Measurements from ENCODE around the gene SYN1.

SYN1 gene

GRCh38 chrX:47571215-47571614 lies 48.4 kb downstream of the SYN1 start:
- DNase-seq, result no peak

DNA sequence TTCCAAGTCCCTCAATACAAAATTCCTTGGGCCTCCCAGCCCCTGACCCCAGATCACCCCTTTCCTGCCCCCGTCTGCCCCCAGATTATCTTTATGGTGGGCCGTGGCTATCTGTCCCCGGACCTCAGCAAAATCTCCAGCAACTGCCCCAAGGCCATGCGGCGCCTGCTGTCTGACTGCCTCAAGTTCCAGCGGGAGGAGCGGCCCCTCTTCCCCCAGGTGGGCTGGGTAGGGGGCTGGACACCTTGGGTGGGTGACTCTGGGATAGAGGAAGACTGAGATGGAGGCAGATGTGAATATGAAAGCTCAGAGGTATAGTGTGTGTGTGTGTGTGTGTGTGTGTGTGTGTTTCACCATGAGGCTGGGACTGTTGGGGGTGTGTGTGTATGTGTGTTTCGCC lies 48.9 kb downstream of the SYN1 start:
- no peak for DNase-seq

DNA sequence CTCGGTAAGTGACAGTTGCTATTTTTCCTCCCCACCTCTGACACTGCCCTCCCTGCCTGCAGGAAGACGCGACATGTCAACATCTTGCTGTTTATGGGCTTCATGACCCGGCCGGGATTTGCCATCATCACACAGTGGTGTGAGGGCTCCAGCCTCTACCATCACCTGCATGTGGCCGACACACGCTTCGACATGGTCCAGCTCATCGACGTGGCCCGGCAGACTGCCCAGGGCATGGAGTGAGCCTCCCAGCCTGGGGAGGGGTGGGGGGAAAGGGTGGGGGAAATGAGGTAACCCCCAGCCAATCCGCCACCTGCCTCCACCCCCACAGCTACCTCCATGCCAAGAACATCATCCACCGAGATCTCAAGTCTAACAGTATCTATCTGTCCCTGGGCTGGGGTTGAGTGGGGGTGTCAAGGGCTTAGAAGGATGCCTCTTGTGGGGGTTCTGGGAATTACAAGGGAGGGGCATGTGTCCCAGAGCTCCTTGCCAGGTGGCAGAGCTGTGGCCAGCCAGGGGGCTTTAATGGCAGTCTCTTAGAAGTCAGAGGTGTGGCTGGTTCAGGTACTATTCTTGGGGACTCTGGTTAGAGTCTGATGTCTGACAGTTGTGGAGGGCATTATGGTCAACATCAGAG lies 50.9 kb downstream of the SYN1 start:
- peak; percentile 28 for DNase-seq

GRCh38 chrX:47566841-47567240 lies 52.8 kb downstream of the SYN1 start:
- no peak for DNase-seq

DNA sequence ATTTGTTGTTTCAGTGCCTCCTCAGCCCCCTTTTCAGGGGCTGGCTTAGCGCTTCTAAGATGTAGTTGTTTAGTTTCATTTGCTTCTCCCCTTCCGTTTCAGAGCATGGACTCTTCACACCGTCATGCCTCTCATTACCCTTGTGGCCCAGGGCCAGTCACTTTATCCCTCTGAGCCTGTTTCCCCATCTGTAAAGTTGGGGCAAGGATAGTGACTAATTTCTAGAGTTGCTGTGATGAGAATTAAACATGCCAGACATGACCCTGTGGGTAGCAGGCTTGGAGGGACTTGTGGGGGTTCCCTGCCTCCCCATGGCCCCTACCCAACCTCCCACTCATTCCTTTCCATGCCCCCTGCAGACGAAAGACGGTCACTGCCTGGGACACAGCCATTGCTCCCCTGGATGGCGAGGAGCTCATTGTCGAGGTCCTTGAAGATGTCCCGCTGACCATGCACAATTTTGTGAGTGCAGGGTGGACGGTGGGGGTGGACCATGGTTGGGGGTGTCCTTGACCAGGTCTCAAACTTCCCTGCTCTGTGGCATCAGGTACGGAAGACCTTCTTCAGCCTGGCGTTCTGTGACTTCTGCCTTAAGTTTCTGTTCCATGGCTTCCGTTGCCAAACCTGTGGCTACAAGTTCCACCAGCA lies 55.1 kb downstream of the SYN1 start:
- no peak for DNase-seq

GRCh38 chrX:47563801-47564315 lies 55.8 kb downstream of the SYN1 start:
- peak; percentile 13 for DNase-seq

- peak; percentile 35 for DNase-seq
Measured at GRCh38 chrX:47562615-47563243, 56.9 kb downstream of the SYN1 start.

DNA sequence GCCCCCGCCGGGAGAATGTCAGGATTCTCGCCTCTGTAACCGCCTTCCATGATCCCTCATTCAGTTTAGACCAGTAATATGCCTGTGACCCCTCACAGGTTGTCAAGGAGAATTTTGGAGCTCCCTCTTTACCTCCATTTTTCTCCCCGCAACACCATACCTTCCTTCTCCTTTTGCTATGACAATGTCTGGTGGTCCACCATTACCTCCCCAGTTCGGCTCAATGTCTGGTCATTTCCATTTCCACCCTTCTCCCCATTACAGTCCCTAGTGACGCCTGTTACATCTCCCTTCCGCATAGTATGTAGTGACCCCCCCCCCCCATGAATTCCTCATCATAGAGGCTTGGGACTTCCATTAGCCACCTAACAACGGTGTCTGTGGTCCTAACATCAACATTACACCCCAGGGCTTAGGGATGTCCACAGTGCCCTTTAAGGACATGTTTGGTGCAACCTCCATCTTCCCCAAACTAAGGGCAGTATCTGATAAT lies 58.0 kb downstream of the SYN1 start:
- no peak for DNase-seq

- peak; percentile 95 for DNase-seq
Measured at GRCh38 chrX:47560934-47561658, 58.6 kb downstream of the SYN1 start, which contains the start of gene ARAF. Gene ARAF (plus strand): TSS chrX:47561205. CDS start chrX:47562968, 1,763 bp downstream.

DNA sequence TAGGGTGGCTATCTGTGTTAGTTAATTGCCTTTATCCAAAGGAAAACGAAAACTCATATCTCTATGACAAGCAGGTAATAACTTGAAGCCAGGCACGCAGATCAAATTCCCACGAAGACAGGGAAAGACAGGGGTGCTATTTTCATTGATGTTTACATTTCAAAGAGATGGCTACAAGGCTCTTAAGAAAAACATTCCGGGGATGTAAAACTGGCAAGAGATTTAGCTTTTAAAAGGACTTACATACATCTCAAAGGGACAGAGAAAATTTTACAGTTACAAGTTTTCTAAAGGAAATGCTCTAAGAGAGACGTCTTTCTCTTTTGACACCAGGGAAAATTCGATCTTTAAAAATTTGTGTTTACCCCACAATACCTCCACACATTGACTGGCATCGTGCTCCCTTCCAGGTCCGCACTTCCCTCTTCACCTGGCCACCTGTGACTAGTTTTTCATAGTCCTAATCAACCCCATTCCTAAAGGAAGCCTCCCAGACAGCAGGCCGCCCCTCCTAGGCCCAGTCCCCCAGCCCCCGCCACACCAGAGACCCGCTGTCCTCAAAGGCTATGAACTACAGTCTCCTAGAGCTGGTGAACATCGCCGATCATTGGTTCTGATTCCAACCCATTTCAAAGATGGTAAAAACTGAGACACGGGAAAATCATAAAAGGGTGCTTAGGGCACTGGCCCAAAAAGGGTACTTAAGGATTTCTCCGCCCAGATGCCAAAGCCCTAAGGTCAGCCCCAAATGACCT lies 59.3 kb downstream of the SYN1 start:
- no peak for DNase-seq

- no peak for DNase-seq
Measured at GRCh38 chrX:47558436-47558835, 61.2 kb downstream of the SYN1 start.

GRCh38 chrX:47556045-47556623 lies 63.5 kb downstream of the SYN1 start:
- peak; percentile 83 for DNase-seq

DNA sequence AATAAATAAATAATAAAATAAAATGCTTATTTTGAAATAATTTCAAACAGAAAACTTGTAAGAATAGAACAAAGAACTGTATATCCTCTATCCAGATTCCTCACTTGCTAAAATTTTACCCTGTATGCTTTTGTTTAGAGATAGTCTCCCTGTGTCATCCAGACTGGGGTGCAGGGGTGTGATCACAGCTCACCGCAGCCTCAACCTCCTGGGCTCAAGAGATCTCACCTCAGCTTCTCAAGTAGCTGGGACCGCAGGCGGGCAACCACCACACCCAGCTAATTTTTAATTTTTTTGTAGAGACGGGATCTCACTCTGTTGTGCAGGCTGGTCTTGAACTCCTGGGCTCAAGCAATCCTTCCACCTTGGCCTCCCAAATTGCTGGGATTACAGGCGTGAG lies 76.2 kb downstream of the SYN1 start:
- no peak for DNase-seq

GRCh38 chrX:47540754-47541538 lies 78.7 kb downstream of the SYN1 start:
- DNase-seq, result no peak

- no peak for DNase-seq
Measured at GRCh38 chrX:47539860-47540259, 79.8 kb downstream of the SYN1 start.

GRCh38 chrX:47530049-47530448 lies 89.6 kb downstream of the SYN1 start:
- DNase-seq, result no peak

DNA sequence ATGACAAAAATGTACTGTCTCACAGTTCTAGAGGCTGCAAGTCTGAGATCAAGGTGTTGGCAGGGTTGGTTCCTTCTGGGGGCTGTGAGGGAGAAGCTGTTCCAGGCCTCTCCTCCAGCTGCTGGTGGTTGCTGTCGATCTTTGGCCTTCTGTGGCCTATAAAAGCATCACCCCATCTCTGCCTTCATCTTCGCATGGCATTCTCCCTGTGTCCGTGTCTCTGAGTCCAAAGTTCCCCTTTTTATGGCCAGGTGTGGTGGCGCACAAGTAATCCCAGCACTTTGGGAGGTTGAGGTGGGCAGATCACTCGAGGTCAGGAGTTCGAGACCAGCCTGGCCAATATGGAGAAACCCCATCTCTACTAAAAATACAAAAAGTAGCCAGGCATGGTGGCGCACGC lies 90.1 kb downstream of the SYN1 start:
- DNase-seq, result no peak

DNA sequence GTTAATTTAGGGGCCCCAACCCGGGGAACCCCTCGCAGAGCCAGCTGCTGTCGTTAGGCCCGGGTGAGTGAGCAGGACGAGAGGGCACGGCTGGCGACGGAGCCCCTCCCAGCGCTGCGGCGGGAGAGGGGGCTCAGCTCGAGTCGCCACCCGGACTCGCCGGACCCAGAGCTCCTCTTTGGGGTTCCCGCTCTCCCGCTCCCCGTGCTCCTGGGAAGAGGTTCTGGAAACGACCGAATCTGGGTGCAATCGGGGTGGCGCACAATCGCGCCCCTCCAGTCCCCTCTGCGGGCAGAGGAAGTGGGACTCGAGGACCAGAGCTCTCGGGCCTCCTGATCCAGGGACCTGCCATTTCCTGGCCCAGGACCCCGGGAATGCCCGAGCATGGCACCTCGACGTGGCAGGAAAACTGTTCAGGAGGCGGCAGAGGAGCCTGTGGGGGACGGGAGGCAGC lies 95.9 kb downstream of the SYN1 start:
- no peak for DNase-seq

GRCh38 chrX:47523297-47523696 lies 96.4 kb downstream of the SYN1 start:
- peak; percentile 82 for DNase-seq
